K562 (cell line): ENCODE data around the gene GMDS. TPM values are rescaled to one million over a fixed set of nuclear protein-coding genes. Genes with fewer than 3 reads are reported as not detected.

Experiments used
- ATAC-seq: fragments of 200-7000 bp; cut with Tn5 transposase; 3 replicates; pipeline ENCODE4 v1.9.1; 2020; ENCODE audit warnings: moderate library complexity
- BruUV-seq: library from RNA; stranded (reverse); fragments of 400-500 nt; replicated peaks from 2 replicates; lab custom pipeline; 2021; lab: Mats Ljungman, UMichigan
- CTCF ChIA-PET: fragments of 300-600 bp; formaldehyde crosslinking; extraction: SDS; loops from one replicate; lab custom pipeline; 2021; ENCODE audit warnings: low intra/inter-chr PET ratio; lab: Yijun Ruan, JAX
- POLR2A ChIA-PET: fragments of 300-600, 350-650 bp; sonication (Branson Sonifier 250); formaldehyde crosslinking; extraction: SDS; loops from one replicate; lab custom pipeline; 2021; ENCODE audit warnings: antibody characterized with exemption, inconsistent platforms; lab: Yijun Ruan, JAX
- DNase-seq, 4 experiments: peaks; one replicate each; pipeline versions ENCODE4 v3.0.0 to v3.0.0-alpha.2; 2011 to 2018; ENCODE audit warnings: low spot score in 3 of 4, mixed read lengths in 3 of 4; ENCODE audit errors: extremely low read depth in 1 of 4
- FAIRE-seq: peaks from 2 replicates; lab custom pipeline; 2011; peaks lifted over from hg19 to GRCh38; lab: Jason Lieb, UNC
- H2AFZ ChIP-seq: 2 replicates; pipeline ENCODE4 v1.6.0; 2011; ENCODE audit warnings: low read depth, low read length, control low read depth, inconsistent platforms
- H3K27ac ChIP-seq: fragments of 200-600 bp; 3 replicates; pipeline ENCODE4 v1.8.0; 2011; ENCODE audit warnings: low read depth, mild to moderate bottlenecking, control low read depth, inconsistent platforms, low read length, moderate library complexity, mixed read lengths; ENCODE audit errors: extremely low read depth
- H3K27me3 ChIP-seq, 2 experiments: fragments of 300-600 bp in 1 of 2; 2 replicates in 1 of 2; 3 replicates in 1 of 2; pipeline versions ENCODE4 v1.6.0 to v1.8.0; 2011; ENCODE audit warnings: inconsistent platforms in 2 of 2, low read length in 2 of 2, mild to moderate bottlenecking in 1 of 2, mixed read lengths in 1 of 2, moderate library complexity in 1 of 2; ENCODE audit not compliant: control insufficient read depth in 2 of 2, insufficient read depth in 2 of 2
- H3K36me3 ChIP-seq: fragments of 300-600 bp; 3 replicates; pipeline ENCODE4 v1.8.0; 2011; ENCODE audit warnings: mild to moderate bottlenecking, low read length, inconsistent platforms; ENCODE audit not compliant: control insufficient read depth, insufficient read depth
- H3K4me1 ChIP-seq, 2 experiments: fragments of 200-600 bp in 1 of 2; replicated peaks in 1 of 2; 2 replicates in 1 of 2; 3 replicates in 1 of 2; pipeline versions ENCODE4 v1.5.1 to v1.8.0; 2011; ENCODE audit warnings: inconsistent platforms in 2 of 2, low read length in 2 of 2, mild to moderate bottlenecking in 1 of 2, mixed read lengths in 1 of 2, moderate library complexity in 1 of 2; ENCODE audit not compliant: control insufficient read depth in 2 of 2, insufficient read depth in 2 of 2
- H3K4me2 ChIP-seq: 2 replicates; pipeline ENCODE4 v1.6.1; 2011; ENCODE audit warnings: low read length, control low read depth, inconsistent platforms, mixed read lengths; ENCODE audit not compliant: insufficient read depth
- H3K4me3 ChIP-seq: fragments of 200-600 bp; sonication (generic), shearing (Covaris generic); 2 replicates; pipeline ENCODE4 v1.5.1; 2016; ENCODE audit warnings: control low read depth, inconsistent platforms
- H3K79me2 ChIP-seq: fragments of 200-600 bp; 3 replicates; pipeline ENCODE4 v1.8.0; 2011; ENCODE audit warnings: low read length, inconsistent platforms; ENCODE audit not compliant: control insufficient read depth, insufficient read depth
- H3K9ac ChIP-seq, 2 experiments: 2 replicates each; pipeline versions ENCODE4 v1.6.0 to v1.6.1; 2011; ENCODE audit warnings: low read depth in 2 of 2, low read length in 2 of 2, control low read depth in 1 of 2, inconsistent platforms in 1 of 2, mild to moderate bottlenecking in 1 of 2, mixed read lengths in 1 of 2; ENCODE audit not compliant: insufficient read depth in 1 of 2
- H3K9me1 ChIP-seq: one replicate; pipeline ENCODE4 v1.6.0; 2011; ENCODE audit warnings: inconsistent platforms, mild to moderate bottlenecking, low read length, moderate library complexity; ENCODE audit not compliant: control insufficient read depth, insufficient read depth
- H3K9me3 ChIP-seq: replicated peaks from 2 replicates; pipeline ENCODE4 v1.5.1; 2011; ENCODE audit warnings: low read depth, low read length, inconsistent platforms; ENCODE audit not compliant: control insufficient read depth, insufficient read depth
- H4K20me1 ChIP-seq: replicated peaks from 2 replicates; pipeline ENCODE4 v1.6.1; 2011; ENCODE audit warnings: low read length, inconsistent platforms, mixed read lengths; ENCODE audit not compliant: control insufficient read depth, insufficient read depth
- ATF3 ChIP-seq, 2 experiments: fragments of 450-650 bp in 1 of 2; sonication (generic) in 1 of 2; formaldehyde crosslinking in 1 of 2; IDR thresholded peaks in 1 of 2; conservative IDR thresholded peaks in 1 of 2; 2 replicates each; pipeline versions ENCODE4 v1.6.1 to v1.8.1; 2016 to 2023; ENCODE audit warnings: mild to moderate bottlenecking in 2 of 2, moderate library complexity in 2 of 2, inconsistent platforms in 1 of 2, missing genetic modification reagents in 1 of 2
- GABPA ChIP-seq: fragments of 200-800 bp; sonication (Bioruptor generic); conservative IDR thresholded peaks from 2 replicates; pipeline ENCODE4 v1.6.1; 2016; ENCODE audit warnings: low read depth, missing genetic modification characterization, missing compliant biosample characterization
- GABPB1 ChIP-seq: sonication (generic); formaldehyde crosslinking; IDR thresholded peaks from 2 replicates; pipeline ENCODE4 v1.8.0; 2022; ENCODE audit warnings: mild to moderate bottlenecking, missing genetic modification reagents
- GTF2F1 ChIP-seq: IDR thresholded peaks from 2 replicates; pipeline ENCODE4 v1.6.1; 2011; ENCODE audit warnings: low read depth, low read length, improper control_type of control experiment
- PML ChIP-seq: IDR thresholded peaks from 2 replicates; pipeline ENCODE4 v1.6.1; 2012; ENCODE audit warnings: low read length, inconsistent platforms
- SMAD3 ChIP-seq: fragments of 450-650 bp; formaldehyde crosslinking; conservative IDR thresholded peaks from 2 replicates; pipeline ENCODE4 v1.4.0; 2020; ENCODE audit warnings: mild to moderate bottlenecking
- TBL1XR1 ChIP-seq, 2 experiments: IDR thresholded peaks; 2 replicates each; pipeline ENCODE4 v1.6.1; 2012; ENCODE audit warnings: improper control_type of control experiment in 2 of 2, low read length in 2 of 2, mild to moderate bottlenecking in 1 of 2
- ZNF134 ChIP-seq: fragments of 250-450 bp; sonication (Bioruptor Pico); conservative IDR thresholded peaks from 2 replicates; pipeline ENCODE4 v1.4.0; 2020
- WGBS: fragments of 100-300 bp; shearing (Covaris generic); methylation state at CpG from one replicate; pipeline ENCODE4 v1.1.6; 2016; ENCODE audit warnings: low coverage, mixed read lengths; ENCODE audit not compliant: insufficient coverage; ENCODE audit errors: missing lambda C conversion rate; 5-methylcytosine and 5-hydroxymethylcytosine counted together
- in situ Hi-C: fragments of 300-500 bp; cut with MboI; formaldehyde crosslinking; loops from 4 replicates; pipeline ENCODE4 v1.15.0; 2018; ENCODE audit warnings: inconsistent platforms, mixed read lengths
- intact Hi-C: fragments of 100-400 bp; cut with micrococcal nuclease; formaldehyde crosslinking; loops from 2 replicates; pipeline ENCODE4 v1.14.2; 2022
- polyA plus RNA-seq, 8 experiments: library from polyadenylated mRNA; depleted of rRNA in 4 of 8; stranded (reverse) in 5 of 8; unstranded in 3 of 8; fragments of >200 nt; fragmentation: Nextera tagmentation in 2 of 8; fragmentation: Illumina TruSeq in 1 of 8; extraction: Ambion mirVana in 2 of 8; extraction: Trizol in 1 of 8; gene quantifications; 2 replicates each; pipeline versions ENCODE4 v1.2.1 to v1.2.3, GENCODE V29; 2011 to 2014; ENCODE audit warnings: inconsistent platforms in 1 of 8, missing spikeins in 1 of 8
- total RNA-seq, 7 experiments: library from RNA; depleted of rRNA in 6 of 7; stranded (reverse); fragments of >200 nt in 6 of 7; fragmentation: Illumina TruSeq in 2 of 7; extraction: Trizol in 2 of 7; gene quantifications; 2 replicates each; pipeline versions ENCODE4 v1.2.1 to v1.2.3, GENCODE V29; 2011 to 2021; ENCODE audit warnings: low replicate concordance in 1 of 7

Gene GMDS
- total and polyA plus RNA-seq, 9 of the 15 experiments (the other 6 are each of a cell fraction or from before 2014, with no cell fraction given) = 0.48 to 31.8 (median 13.4) TPM

- Histone ChIP-seq H3K9me1 (no peaks in the 10 kb centered on the region), H3K36me3 (no peaks in the 10 kb centered on the region), H3K4me2 (no peak overlapping the region), H3K79me2 (no peaks in the 10 kb centered on the region), H3K4me3 (no peak overlapping the region), H3K27ac (no peak overlapping the region), H3K9ac (no peak overlapping the region), H4K20me1 (no peaks in the 10 kb centered on the region), H3K27me3 (peaks cover 8 to 10% of the 10 kb centered on the region in 2 experiments), H3K9me3 (no peaks in the 10 kb centered on the region), H3K4me1 (no peaks in the 10 kb centered on the region; a peak in 1 of 5 replicates), H2AFZ (no peak overlapping the region)
- no peak for FAIRE-seq
- BruUV-seq = no TSS peak
- TF ChIP-seq SMAD3 = no peak
- TF ChIP-seq GTF2F1 = no peak
- no peak for TF ChIP-seq GABPA (tag)
- no peak for DNase-seq
- ATAC-seq = no peak
- in situ Hi-C loops (no loop called here), intact Hi-C loops (no loop called here)
- WGBS = 10% methylated on average over 8 of the region's 8 CpGs
- ChIA-PET POLR2A (interaction anchor here (1.2 to 1.9 kb wide), 2 partner anchors 11 to 23 kb away, joined by 3 to 7 read pairs; no protein-coding TSS in a partner anchor), CTCF (no interaction called here)
Measured at GRCh38 chr6:1724616-1725015, 520.8 kb downstream of the GMDS start.

GRCh38 chr6:1724124-1724523 lies 521.3 kb downstream of the GMDS start:
- POLR2A ChIA-PET = interaction anchor here (1.2 to 1.9 kb wide), 2 partner anchors 12 to 24 kb away, joined by 3 to 7 read pairs; no protein-coding TSS in a partner anchor
- no TSS peak for BruUV-seq
- FAIRE-seq (no peak), DNase-seq (no peak), ATAC-seq (no peak)
- Histone ChIP-seq H3K27me3 (peaks cover 4 to 9% of the 10 kb centered on the region in 2 experiments; a peak in 4 of 5 replicates), H3K9me3 (no peaks in the 10 kb centered on the region), H3K9ac (no peak overlapping the region), H3K79me2 (no peaks in the 10 kb centered on the region), H3K4me3 (no peak overlapping the region), H4K20me1 (no peaks in the 10 kb centered on the region), H3K27ac (no peak overlapping the region), H3K36me3 (no peaks in the 10 kb centered on the region), H3K4me2 (no peak overlapping the region), H3K4me1 (no peaks in the 10 kb centered on the region; a peak in 1 of 5 replicates), H2AFZ (no peak overlapping the region), H3K9me1 (no peaks in the 10 kb centered on the region)
- 15% methylated on average over 9 of the region's 9 CpGs for WGBS
- in situ Hi-C loops = no loop called here
- TF ChIP-seq ZNF134 (CRISPR knock-in tag) = no peak
- no peak for TF ChIP-seq ATF3 (IDR thresholded peaks at IDR 0.05)
- no peak for TF ChIP-seq ATF3 (CRISPR knock-in tag; conservative IDR thresholded peaks at IDR 0.05)
- TF ChIP-seq TBL1XR1 (IDR thresholded peaks at IDR 0.05; ENCODE audit: low read length in 2 of 2) = no peak
- TF ChIP-seq GABPB1 (CRISPR knock-in tag) = no peak
- TF ChIP-seq PML = no peak
- CTCF ChIA-PET = no interaction called here
- intact Hi-C loops = no loop called here
